ENCODE data around the gene KCNQ2.
"Not testable (repeated sequence)": the region's sequence is repeated elsewhere in the genome, so short reads cannot be mapped to it uniquely, and the experiment has no call there.

Gene KCNQ2

GRCh38 chr20:63385819-63386218 lies 86.6 kb downstream of the KCNQ2 start:
- no peak for DNase-seq (ENCODE audit: low read depth in 2 of 2)

DNA sequence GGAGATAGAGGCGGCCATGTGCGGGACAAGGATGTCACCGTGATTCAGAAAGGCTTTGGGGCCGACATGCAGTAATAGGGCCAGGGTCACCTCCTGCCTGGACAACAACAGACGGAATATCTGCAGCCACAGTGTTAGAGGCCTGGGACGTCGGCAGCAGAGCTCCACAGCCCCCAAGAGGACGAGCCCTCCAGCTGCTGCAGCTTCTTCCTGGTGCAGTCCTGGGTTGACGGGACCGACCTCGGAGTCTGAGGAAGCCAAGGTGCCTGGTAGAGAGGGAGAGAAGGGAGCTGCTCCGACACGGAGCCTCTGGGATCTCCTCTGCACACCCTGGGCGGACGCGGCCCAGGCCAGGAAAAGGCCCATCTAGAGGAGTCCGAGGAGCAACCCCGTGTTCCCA lies 88.1 kb downstream of the KCNQ2 start:
- DNase-seq (ENCODE audit: low read depth in 2 of 2): no peak

DNA sequence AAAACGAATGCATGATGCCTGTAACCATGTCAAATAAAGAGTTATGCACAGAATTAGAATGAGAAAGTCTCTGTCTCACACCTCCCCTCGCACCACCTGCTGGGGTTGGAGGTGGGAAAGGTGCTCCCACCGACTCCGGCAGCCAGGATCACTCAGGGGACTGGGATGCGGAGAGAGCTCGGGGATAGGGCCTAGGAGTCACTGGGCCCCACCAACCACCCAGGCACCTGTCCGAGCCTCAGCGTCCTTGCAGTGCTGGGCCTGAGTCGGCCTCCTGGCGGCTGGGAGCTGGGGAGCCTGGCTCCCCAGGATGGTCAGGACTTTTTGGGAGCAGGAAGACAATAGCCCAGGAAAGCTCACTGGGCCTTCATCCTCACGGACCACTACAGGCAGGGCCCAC lies 88.9 kb downstream of the KCNQ2 start:
- no peak for DNase-seq (ENCODE audit: low read depth in 2 of 2)

DNA sequence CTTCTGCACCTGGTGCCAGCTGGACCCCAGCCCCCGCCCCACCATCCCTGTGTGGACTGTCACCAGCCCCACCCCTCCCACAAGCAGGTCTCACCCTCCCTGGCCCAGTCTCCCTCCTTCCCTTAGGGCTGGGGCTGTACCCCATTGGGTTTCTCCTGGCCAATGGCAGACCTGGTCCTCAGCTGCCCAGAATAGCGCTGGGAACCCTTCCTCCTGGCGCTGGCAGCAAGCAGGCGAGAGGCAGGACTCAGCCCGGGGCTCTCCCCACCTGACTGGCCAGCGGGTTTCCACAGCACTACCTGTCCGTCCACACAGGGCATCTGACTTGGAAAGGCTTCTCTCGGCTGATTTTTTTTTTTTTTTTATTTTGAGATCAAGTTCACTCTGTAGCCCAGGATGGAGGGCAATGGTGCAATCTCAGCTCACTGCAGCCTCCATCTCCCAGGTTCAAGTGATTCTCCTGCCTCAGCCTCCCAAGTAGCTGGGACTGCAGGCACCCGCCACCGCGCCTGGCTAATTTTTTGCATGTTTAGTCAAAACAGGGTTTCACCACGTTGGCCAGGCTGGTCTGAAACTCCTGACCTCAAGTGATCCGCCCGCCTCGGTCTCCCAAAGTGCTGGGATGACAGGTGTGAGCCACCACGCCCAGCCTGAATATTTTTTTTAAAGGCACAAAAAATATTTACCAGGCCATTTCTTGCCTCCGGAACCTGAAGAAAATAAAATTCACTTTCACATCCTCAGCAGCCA lies 89.7 kb downstream of the KCNQ2 start:
- DNase-seq (ENCODE audit: low read depth in 2 of 2): no peak

DNA sequence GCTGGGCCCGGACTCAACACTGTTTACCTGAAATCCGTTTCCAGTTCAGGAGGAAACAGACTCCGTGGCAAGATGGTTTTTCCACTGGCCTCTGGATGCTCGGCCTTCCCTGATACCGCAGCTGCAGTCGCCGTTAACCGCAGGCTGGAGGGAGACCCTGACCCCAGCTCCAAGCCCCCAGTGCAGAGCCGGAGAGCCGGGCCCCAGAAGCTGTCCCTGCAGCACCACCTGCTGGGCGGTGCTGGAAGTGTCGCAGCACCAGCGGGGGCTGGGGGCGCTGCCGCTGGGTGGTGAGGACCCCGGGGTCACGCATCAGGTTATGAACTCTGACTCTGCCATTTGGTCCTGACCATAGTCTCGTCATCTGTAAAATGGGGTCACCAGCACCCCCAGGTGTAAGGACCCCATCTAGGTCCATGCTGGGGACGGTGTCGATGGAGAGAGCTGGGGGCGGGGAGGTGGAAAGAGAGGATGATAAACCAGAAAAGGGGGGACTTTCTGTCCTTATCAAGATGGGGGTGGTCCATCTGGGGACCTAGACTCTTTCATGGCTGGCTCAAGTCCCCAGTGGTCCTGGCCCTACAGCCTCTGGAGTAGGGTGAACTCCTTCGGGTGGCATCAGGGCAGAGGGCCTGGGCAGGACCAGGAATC lies 90.5 kb downstream of the KCNQ2 start:
- DNase-seq (ENCODE audit: low read depth in 2 of 2): peak; percentile 29 to 41

DNA sequence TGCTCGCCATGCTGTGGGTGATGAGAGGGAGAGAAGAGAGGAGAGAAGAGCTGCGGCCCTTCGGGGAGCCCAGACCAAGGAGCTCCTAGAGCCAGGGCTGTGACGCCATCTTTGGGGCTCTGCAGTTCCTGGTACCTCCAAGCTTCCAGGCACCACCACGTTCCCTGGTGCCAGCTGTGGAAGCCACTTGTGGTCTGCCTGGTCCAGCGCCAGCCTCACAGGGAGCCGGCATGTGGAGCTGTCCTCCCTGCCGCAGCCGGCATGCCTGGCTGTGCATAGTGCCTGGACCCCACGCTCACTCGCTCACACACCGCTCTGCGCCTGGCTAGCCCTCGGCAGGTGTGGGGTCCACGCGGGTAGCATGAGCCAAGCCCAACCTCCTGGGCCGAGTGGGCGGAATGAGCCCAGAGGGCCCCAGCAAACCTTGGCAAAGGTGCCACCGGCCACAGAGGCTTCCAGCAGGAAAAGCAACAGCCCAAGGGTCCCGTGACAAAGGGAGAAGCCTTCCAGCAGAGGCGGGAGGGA lies 92.0 kb downstream of the KCNQ2 start:
- no peak for DNase-seq (ENCODE audit: low read depth in 2 of 2)

DNA sequence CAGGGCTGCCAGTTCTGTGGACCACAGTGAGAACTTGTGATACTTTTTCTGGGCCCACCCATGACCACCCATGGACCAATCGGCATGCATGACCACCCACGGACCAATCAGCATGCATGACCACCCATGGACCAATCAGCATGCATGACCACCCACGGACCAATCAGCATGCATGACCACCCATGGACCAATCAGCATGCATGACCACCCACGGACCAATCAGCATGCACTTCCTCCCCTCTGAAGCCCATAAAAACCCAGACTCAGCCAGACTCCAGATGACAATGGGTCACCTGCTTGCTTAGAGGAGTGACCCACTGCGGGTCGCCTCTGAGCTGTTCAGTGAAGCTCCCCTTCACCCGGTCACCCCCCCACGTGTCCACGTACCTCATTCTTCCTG lies 92.6 kb downstream of the KCNQ2 start:
- not testable (repeated sequence) for DNase-seq (ENCODE audit: low read depth in 2 of 2)

GRCh38 chr20:63379296-63379695 lies 93.2 kb downstream of the KCNQ2 start:
- no peak for DNase-seq (ENCODE audit: low read depth in 2 of 2)

DNA sequence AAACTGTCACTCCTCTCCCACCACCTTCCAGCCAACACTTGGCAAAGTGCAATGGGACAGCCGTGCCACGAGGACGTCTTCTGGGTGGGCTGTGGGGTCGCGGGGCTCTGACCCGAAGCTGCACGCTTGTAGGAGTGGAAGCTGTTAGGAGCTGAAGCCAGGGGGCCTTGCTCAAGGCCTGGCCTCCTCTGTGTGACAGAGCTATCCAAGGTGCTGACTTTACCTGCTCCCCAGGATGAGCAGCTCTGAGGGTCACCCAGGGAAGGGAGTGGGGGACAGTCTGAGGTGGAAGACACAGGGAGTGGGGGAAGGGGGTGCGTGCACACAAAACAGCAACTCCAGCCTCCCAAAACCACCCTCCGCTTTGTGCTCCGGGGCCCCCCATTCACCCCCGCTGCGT lies 93.8 kb downstream of the KCNQ2 start:
- DNase-seq (ENCODE audit: low read depth in 2 of 2): no peak

DNA sequence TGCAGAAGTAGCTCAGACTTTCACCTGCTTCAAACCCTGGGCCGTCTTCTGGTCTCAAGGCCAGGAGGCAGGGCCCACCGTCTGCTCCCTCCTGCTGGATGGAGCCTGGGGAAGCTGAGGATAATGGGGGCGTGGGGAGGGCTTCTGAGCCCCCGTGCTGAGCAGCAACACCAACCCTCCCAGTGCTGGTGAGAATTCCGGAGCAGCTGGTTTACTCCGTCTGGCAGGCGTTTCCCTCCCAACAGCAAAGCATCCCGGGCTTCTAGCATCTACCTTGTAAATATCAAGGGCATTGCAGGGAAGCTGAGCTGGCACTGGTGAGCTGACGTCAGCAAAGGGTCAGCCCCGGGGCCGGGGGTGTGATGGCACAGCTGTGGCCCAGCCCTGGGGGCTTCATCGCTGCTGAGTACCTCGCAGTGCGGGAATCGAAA lies 94.5 kb downstream of the KCNQ2 start:
- no peak for DNase-seq (ENCODE audit: low read depth in 2 of 2)

- no peak for DNase-seq (ENCODE audit: low read depth in 2 of 2)
These were observed 95.1 kb downstream of the KCNQ2 start for GRCh38 chr20:63377256-63377941.

- DNase-seq (ENCODE audit: low read depth in 2 of 2): no peak
These were observed 95.9 kb downstream of the KCNQ2 start for GRCh38 chr20:63376283-63377250.

DNA sequence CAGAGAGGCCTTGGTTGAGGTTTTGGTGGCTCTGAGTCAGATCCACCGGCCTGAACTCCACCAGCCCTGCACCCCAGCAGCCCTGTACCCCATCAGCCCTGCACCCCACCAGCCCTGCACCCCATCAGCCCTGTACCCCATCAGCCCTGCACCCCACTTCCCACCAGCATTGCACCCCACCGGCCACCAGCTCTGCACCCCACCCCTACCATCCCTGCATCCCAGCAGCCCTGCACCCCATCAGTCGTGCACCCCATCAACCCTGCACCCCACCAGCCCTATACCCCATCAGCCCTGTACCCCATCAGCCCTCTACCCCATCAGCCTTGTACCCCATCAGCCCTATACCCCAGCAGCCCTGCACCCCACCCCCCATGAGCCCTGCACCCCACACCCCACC lies 97.0 kb downstream of the KCNQ2 start:
- no peak for DNase-seq (ENCODE audit: low read depth in 2 of 2)

DNA sequence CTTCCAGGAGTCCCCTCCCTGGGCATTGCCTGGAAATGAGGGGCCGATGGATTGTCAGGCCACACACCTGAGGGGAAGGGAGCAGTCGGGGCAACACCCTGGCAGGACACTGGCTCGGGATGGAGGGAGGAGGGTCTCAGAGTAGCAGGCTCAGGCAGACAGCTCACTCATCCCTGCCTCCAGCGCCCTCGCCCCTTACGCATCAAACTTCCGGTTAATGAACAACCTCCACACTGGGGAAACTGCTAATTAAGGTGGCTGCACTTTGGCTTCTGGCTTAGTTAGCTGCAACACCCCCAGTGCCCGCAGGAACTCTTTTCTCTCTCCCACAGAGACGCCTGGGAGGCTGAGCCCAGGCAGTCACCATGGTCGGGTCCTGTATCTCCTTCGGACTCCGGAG lies 98.0 kb downstream of the KCNQ2 start:
- no peak for DNase-seq (ENCODE audit: low read depth in 2 of 2)

DNA sequence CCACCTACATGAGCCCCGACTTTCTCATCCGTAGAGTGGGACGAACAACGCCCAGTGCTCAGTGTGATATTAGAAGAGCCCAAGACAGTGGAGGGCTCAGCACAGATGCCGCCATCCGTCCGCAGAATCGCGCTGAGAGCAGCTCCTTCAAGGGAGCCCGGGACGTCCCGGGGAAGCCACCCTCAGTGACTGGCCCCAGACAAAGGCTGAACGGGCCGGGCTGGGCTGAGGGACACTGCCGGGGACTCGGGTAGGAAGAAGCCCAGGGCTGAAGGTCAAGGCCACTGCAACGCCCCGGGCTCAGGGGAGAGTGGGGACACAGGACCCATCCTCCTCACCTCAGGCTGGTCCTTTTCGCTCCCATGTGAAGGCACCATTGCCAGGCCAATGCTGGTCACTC lies 98.5 kb downstream of the KCNQ2 start:
- DNase-seq (ENCODE audit: low read depth in 2 of 2): no peak

DNA sequence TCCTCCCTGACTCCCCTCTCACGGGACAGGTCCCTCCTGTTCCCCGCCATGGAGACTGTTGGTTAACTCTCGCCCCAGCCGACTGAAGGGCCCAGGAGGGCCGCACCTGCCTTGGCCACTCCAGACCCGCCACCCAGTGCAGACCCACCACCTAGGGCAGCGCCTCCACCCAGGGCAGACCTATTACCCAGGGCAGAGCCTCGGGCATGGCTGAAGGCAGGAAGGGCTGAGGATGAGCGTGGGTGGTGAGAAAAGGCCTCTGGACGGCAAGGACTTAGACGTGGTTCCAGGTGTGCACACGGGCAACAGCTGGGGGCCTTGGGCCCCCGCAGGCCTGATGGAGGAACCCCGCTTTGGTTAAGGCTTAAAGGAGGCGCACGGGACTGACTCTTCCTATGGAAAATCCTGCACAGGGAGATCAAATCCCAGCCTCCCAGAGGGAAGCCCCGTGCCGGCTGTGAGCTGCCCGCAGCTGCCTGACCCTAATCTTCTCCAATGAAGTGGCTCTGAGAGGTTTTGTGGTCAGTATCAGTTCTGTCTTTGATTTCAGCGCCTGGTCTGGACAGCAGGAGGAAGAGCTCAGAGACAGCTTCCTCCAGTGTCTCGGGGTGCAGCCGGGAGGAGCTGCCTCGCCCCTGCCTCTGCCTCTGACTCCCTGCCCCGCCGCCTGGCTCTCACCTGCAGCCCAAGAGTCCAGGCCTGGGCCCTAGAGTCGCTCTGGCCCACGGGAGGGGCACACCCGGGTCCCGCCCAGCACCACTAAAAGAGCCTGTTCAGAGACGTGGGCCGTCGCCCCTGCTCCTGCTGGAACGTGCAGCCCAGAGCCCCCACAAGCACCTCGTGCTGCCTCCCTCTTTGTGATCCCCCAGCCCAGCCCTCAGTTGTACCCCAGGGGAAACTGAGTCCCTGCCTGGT lies 99.2 kb downstream of the KCNQ2 start:
- no peak for DNase-seq (ENCODE audit: low read depth in 2 of 2)

DNA sequence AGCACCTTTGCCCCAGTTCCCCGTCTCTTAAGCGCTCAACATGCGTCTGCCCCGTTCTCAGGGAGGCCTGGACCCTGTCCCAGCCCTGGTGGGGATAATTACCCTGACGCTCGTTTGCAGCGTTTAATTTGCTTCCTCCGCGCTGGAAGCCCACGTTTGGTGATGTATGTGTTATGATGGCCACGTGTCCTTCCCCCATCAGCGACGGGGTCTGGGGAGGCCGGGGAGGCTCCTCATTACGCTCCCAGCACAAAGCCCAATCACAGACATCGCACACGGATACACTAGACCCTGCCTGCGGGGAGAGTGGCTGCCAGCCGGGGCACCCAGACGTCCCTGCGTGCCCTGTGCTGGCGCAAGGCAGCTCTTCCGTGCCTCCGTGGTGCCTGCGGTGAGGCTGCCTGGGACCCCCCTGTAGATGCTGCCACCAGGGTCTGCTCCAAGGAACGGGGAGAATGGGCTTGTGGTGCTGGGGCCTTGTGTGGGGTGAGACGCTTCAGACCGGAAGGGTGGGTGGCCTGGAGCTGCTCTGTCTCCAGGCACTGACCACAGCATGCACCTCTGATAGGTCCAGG lies 101.1 kb downstream of the KCNQ2 start:
- DNase-seq (ENCODE audit: low read depth in 2 of 2): no peak

DNA sequence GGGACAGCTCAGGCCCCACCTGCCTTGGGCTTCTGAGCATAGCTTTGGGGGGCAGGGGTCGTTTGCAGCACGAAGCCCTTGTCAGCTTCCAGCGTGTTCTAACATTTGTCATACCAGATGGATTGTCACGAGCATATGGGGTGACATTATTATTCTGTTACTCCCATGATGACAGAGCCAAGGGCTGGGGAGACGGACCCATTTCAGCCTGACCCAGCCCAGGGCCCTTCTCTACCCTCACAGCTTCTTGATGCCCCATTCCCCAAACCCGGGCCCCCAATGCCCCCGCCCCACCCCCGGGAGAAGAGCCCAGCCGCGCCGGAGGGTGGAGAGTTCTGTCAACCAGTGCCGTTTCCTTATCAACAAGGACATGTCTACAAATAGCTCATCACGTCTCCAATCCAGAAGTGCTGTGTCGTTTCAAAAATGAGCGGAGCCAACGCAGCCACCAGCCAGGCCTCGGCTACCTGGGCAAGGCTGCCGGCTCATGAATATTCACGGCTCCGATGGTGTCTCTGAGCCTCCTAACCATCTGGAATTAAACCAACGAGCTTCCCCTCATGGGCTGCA lies 101.8 kb downstream of the KCNQ2 start:
- no peak for DNase-seq (ENCODE audit: low read depth in 2 of 2)

- no peak for DNase-seq (ENCODE audit: low read depth in 2 of 2)
These were observed 102.5 kb downstream of the KCNQ2 start for GRCh38 chr20:63369724-63370617.

Data from stimulated activated CD4-positive, alpha-beta T cell treated with anti-CD3 and anti-CD28 coated beads, Interleukin-1b, Interleukin-23, amount 100 ng/mL, for 4 hours (primary cell).